GM18498 (cell line): ENCODE measurements around the gene MUC13.

Experiments
- ATAC-seq: cut with Tn5 transposase; IDR thresholded peaks from one replicate; pipeline ENCODE4 v1.9.1; 2021; ENCODE audit warnings: mild to moderate bottlenecking, moderate library complexity; ENCODE audit not compliant: unreplicated experiment

The MUC13 gene

GRCh38 chr3:124879337-124879680, 55.2 kb downstream of the MUC13 start:
- ATAC-seq: no peak

GRCh38 chr3:124878561-124879336, 55.8 kb downstream of the MUC13 start:
- no peak for ATAC-seq

- ATAC-seq: no peak
These were observed 56.9 kb downstream of the MUC13 start for GRCh38 chr3:124877674-124878073.

GRCh38 chr3:124876401-124876878, 58.1 kb downstream of the MUC13 start:
- no peak for ATAC-seq

GRCh38 chr3:124873226-124873625, 61.3 kb downstream of the MUC13 start:
- no peak for ATAC-seq

- ATAC-seq: no peak
These were observed 67.0 kb downstream of the MUC13 start for GRCh38 chr3:124867511-124867910.

- ATAC-seq: no peak
These were observed 72.5 kb downstream of the MUC13 start for GRCh38 chr3:124862006-124862405.

- no peak for ATAC-seq
These were observed 73.5 kb downstream of the MUC13 start for GRCh38 chr3:124861041-124861440.

GRCh38 chr3:124860599-124860998, 74.0 kb downstream of the MUC13 start:
- ATAC-seq: no peak

- ATAC-seq: no peak
These were observed 75.5 kb downstream of the MUC13 start for GRCh38 chr3:124859025-124859424.

- ATAC-seq: no peak
These were observed 76.3 kb downstream of the MUC13 start for GRCh38 chr3:124858275-124858674.

GRCh38 chr3:124856677-124857076, 77.9 kb downstream of the MUC13 start:
- no peak for ATAC-seq
